ENCODE measurements around the gene INPP4B.

The INPP4B gene

DNA sequence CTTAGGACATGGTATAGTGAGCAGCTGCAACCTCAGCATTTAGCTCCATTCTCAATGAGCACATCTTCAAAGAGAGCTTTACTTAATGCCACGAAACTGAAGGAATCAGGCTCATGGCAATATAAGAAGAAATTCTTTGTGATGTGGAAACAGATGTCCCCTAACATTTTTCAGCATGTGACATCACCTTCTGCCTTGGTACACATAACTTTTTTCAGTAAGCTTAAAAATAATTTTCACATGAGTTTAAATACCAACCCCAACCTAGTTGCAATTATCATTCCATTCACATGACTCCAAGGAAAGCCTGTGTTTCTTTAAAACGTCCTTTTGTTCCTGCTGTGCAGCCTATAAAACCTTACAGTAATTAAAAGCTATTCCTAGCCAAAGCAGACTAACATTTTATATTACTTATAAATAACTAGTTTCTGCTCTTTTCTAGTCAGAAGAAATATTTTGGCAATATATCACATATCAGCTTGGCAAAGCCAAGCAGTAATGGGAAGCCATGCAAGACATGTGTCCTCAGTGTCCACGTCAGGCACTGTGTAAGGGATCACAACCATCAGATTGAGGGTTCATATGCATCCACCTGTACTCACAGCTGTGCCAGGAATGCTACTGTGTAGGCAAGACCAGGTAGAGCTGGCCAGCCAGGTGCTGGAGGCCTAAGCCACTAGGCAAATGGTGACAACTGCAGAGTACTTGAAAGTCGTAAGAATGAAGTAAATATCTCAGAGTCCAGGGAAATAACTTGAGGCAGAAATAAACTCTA is 466.6 kb downstream of the INPP4B start:
- no peak for DNase-seq (ENCODE audit: low read depth in 2 of 2)

- no peak for DNase-seq (ENCODE audit: low read depth in 2 of 2)
Observed at GRCh38 chr4:142378179-142378578, 467.9 kb downstream of the INPP4B start.

- DNase-seq (ENCODE audit: low read depth in 2 of 2), result no peak
Observed at GRCh38 chr4:142377342-142378091, 468.6 kb downstream of the INPP4B start.

DNA sequence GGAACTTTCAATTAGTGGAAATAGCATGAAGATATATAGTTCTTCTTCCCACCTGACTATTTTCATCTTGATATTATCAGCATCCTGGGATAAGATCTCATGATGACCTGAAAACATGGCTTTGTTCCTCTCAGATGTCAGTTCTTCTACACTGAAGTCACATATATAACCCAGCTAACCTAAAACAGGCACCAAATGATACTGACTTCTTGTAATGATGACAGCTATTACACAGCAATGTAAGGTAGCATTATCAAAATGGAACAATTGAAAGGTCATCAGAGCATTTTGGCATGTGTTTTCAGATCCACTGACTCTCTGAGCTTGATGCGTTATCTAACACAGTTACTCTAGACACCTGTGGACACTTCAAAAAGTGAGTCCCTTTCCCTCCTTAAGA is 469.9 kb downstream of the INPP4B start:
- DNase-seq (ENCODE audit: low read depth in 2 of 2), result no peak

DNA sequence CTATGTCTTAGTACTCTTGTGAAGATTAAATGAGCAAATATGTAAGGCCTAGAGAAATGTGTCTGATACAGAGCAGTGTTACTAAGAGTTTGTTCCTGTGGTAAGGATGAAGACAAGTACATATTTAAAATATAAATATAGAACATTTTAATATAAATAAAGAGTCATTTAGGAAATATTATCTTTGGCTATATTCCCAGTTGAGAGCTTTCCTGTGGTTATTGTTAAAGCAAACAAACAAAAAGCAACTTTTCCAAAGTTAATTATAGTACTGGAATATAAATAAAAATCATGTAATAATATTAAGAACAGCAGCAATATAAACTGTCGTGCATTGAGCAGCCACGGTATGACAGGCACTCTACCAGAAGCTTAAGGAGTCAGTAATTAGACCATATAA is 472.5 kb downstream of the INPP4B start:
- no peak for DNase-seq (ENCODE audit: low read depth in 2 of 2)

DNA sequence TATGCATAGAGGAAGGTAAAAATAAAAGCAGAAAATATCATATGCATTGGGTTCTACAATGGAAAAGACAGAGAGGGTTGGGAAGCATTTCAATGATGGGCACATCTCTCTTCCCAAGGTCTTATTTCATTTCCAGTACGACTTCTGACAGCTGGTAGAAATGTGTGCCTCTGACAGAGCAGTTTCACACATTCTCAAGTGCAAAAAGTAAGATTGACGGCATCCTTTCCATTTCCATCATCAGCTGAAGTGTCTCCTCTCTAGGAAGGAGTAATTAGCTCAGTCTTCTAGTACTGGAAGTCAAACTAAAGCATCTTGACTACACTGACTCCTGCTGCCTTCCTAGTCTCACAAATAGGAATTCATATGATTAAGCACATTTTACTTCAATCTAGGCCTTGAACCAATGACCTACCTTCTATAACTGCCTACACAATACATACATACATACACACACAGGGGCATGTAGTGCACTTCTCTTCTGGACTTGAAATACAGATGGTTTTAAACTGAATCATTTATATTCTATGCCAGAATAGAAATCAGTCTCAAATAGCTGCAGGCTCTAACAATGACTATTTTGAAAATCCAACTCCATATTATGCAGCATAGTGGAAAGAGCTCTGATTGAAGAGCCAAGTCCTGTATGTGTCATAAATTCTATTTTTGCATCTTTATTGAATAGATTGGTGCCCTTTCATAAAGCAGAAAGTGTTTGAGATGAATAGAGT is 473.4 kb downstream of the INPP4B start:
- no peak for DNase-seq (ENCODE audit: low read depth in 2 of 2)

DNA sequence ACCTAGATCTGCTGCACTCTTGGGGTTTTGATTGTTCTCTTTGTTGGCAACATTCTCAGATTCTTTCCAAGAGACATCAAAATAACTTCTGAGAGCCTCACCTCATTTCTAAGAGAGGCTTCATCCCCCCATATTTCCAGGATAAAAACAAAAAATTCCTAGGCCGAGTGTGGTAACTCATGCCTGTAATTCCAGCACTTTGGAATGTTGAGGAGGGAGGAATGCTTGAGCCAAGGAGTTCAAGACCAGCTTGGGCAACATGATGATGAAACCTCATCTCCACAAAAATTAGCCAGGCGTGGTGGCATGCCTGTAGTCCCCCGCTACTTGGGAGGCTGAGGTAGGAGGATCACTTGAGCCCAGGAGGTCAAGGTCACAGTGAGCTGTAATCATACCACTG is 477.0 kb downstream of the INPP4B start:
- no peak for DNase-seq (ENCODE audit: low read depth in 2 of 2)

DNA sequence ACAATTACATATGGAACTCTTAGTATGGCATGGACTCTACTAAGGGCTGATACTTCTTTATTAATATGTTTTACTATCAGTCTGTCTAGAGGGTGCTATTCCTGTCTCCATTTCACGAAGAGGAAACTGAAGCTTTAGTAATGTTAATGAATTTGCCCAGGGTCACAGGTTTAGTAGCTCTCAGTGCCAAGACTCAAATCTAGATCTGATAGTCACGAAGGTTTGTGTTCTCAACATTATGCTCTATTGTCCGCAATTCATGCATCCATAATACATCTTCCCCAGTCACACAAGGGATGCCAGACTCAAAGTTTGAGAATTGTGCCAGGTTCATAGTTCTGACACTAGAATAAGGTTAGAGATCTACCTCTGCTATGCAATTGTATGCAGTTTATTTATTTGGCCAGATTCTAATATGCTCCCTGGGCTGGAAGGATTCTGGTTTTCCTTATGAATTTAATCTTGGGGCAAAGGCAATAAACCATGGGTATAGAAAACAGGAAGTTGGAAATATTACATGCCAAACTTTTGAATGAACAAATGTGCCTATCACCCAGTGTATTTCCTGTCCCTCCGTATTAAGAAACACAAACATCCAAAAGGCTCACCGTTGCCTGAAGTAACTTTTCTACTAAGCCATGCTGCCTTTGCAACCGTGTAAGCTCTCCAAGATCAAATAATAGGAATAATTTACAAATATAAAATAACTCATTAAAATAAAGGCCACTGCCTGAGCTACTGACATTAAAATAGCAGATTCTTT is 478.5 kb downstream of the INPP4B start:
- no peak for DNase-seq (ENCODE audit: low read depth in 2 of 2)

DNA sequence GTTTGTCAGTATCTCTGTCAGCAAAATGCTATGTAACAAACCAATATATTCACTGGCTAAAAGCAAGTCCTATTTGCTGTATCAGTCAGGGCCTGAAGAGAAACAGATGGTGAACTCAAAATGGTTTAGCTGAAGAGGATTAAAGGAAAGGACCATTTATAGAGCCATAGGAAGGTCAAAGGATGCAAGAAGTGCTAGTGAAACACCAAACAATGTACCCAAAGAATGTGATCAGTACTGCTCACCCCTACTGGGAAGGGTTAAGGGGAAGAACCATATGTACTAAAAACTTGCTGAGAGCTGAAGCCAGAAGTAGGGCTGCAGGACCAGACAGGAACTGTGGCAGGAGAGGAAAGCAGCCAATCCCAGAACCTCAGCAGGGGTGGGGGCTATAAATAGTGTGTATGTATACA is 479.3 kb downstream of the INPP4B start:
- DNase-seq (ENCODE audit: low read depth in 2 of 2), result no peak

DNA sequence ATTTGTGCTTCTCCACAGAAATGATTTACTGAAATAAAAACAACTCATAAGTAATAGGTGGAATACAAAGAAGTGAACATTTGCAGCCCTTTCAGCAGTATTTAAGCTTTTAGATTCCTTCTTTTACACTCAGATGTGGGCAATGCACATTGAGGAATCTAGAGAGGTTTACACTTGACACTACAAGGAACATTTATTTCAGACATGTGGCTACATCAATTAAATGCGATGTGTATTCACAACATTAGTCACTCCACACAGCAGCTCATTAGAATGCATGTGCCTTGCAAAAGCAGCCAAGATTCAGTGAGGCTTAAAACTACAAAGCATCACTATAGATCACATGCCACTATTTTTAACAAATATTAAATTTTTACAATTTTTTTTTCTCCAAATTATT is 480.7 kb downstream of the INPP4B start:
- DNase-seq (ENCODE audit: low read depth in 2 of 2), result no peak

GRCh38 chr4:142363686-142364085 is 482.4 kb downstream of the INPP4B start:
- no peak for DNase-seq (ENCODE audit: low read depth in 2 of 2)

- DNase-seq (ENCODE audit: low read depth in 2 of 2), result no peak
Observed at GRCh38 chr4:142361981-142362380, 484.1 kb downstream of the INPP4B start.

DNA sequence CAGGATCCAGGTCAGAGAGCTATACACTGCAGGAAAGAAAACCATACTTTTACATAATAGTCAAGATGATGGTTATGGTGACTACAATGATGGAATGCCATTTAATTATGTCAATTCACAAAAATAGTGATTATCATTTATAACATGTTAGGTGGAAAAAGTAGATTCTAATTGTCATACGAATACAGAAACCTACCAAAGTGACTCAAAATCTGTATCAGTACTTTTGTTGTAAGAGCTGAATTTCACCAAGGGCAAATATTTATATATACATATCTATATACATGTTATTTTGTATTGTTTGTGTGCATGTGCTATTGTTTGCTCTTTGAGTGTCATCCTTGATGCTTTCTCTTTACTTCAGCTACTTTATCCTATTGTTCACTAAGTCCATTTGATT is 485.4 kb downstream of the INPP4B start:
- DNase-seq (ENCODE audit: low read depth in 2 of 2), result no peak

DNA sequence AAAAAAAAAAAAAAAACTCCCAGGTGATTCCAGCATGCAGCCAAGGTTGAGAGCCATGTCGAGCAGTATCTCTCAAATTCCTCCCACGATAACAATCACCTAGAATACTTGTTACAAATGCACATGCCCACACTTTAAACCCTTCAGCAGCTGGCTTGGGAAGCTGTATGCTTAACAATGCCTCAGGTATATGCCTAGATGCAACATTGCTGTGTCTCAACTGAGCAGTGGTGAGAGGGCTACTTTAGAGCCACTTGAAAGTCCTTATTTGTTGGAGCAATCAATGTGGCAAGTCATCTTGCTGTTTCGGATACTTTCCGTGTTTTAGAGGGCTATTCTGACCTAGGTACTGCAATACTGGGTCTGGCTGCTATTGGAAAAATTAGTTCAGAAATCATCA is 487.4 kb downstream of the INPP4B start:
- DNase-seq (ENCODE audit: low read depth in 2 of 2), result no peak

DNA sequence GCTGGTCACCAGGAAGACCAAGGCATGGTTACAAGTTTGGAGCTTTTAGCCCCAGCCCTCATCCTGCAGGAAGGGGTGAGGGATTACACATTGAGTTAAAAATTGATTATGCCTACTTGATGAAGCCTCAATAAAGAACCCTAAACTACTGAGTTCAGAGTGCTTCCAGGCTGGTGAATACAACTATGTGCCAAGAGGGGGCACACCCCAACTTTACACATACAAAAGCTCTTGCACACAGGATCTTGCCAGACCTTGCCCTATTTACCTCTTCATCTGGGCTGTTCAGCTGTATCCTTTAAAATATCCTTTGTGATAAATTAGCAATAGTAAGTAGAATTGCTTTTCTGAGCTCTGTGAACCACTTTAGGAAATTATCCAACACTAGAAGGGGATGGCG is 489.3 kb downstream of the INPP4B start:
- no peak for DNase-seq (ENCODE audit: low read depth in 2 of 2)

GRCh38 chr4:142356118-142356759 is 489.9 kb downstream of the INPP4B start:
- no peak for DNase-seq (ENCODE audit: low read depth in 2 of 2)

- no peak for DNase-seq (ENCODE audit: low read depth in 2 of 2)
Observed at GRCh38 chr4:142355421-142355930, 490.6 kb downstream of the INPP4B start.

DNA sequence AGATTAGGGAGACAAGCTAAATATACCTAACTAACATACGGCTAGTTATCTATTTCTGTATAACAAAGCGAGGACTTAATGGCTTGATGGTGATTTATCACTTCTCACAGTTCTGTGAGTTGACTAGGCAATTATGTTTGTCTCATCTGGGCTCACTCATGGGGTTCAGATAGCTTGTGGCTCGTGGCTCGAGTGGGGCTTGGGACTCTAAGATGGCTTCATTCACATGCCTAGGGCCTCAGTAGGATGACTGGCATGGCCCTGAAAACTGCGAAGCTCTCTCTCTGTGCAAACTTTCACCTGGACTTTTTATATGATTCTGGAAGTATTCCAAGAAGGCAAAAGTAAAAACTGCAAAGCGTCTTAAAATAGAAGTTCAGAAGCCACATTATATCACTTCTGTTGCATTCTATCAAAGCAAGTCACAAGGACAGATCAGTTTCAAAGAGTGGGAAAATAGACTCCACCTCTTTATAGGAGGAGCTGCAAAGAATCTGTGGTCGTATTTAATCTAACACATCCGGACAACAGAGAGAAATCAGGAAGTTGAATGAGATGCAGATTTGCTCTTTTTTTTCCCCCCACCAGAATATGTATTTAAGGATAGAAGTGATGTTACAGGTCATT is 491.2 kb downstream of the INPP4B start:
- DNase-seq (ENCODE audit: low read depth in 2 of 2), result no peak

DNA sequence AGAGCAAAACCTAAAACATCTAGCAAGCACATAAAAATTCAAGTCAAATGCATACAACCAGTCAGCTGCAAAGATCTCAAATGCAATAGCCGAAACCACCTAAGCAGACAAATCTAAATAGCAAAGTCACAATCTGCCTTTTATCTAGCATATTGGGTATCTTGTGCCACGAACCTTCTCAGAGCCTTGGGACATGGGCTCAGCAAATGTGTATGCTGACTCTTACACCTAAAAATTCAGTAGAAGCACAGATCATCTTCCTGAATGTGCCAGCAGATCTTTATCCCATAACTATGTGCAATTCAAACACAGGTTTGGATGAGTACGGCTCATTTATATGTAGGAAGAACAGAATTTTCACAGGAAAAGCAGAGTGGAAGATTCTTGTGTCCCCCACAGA is 492.1 kb downstream of the INPP4B start:
- DNase-seq (ENCODE audit: low read depth in 2 of 2), result no peak

GRCh38 chr4:142353149-142353738 is 492.9 kb downstream of the INPP4B start:
- DNase-seq (ENCODE audit: low read depth in 2 of 2), result no peak
